Pancreas (tissue), 10 donors: ENCODE data around the gene ANXA9. TPM values are rescaled to one million over a fixed set of nuclear protein-coding genes. Genes with fewer than 3 reads are reported as not detected.

Source experiments
- ATAC-seq, 4 donors: fragments of 200-7000 bp; cut with Tn5 transposase; one replicate each; pipeline versions ENCODE4 v1.8.0 to v1.9.1; 2020; ENCODE audit warnings: mild to moderate bottlenecking in 4 of 4, moderate library complexity in 4 of 4
- DNase-seq, 6 donors: peaks; one replicate each; pipeline ENCODE4 v3.0.0-alpha.2; 2020
- FAIRE-seq: peaks from 2 replicates; lab custom pipeline; 2012; peaks lifted over from hg19 to GRCh38; lab: Jason Lieb, UNC
- H3K27ac ChIP-seq, 4 donors: fragments of 200-600 bp; sonication (generic); 1 replicate in 3 of 4; 2 replicates in 1 of 4; pipeline versions ENCODE4 v1.5.0 to v1.8.0; 2020
- H3K27me3 ChIP-seq, 4 donors: fragments of 200-600 bp; one replicate each; pipeline ENCODE4 v1.8.0; 2021
- H3K36me3 ChIP-seq, 3 donors: fragments of 200-600 bp; sonication (generic) in 1 of 3; one replicate each; pipeline versions ENCODE4 v1.5.0 to v1.8.0; 2020 to 2021
- H3K4me1 ChIP-seq, 3 donors: fragments of 200-600 bp; one replicate each; pipeline ENCODE4 v1.8.0; 2021
- H3K4me3 ChIP-seq, 4 donors: fragments of 200-600 bp; sonication (generic) in 2 of 4; one replicate each; pipeline versions ENCODE4 v1.5.0 to v1.8.0; 2020 to 2021
- H3K9me3 ChIP-seq, 4 donors: fragments of 200-600 bp; one replicate each; pipeline ENCODE4 v1.8.0; 2021
- WGBS, 2 donors: extraction: QIAGEN DNeasy Blood & Tissue Kit; methylation state at CpG; one replicate each; pipeline ENCODE4 v1.1.7; 2013; 5-methylcytosine and 5-hydroxymethylcytosine counted together
- intact Hi-C, 3 donors: fragments of 100-400 bp; cut with DNase I; formaldehyde crosslinking; loops; one replicate each; pipeline versions ENCODE4 v1.11.1 to v1.14.2; 2022
- polyA plus RNA-seq, 2 donors: library from polyadenylated mRNA; stranded (reverse); fragments of 200-250 nt; gene quantifications; one replicate each; pipeline ENCODE4 v1.2.3, GENCODE V29; 2013
- total RNA-seq, 6 donors: library from RNA; stranded (reverse); fragmentation: NEBNext Ultra II Directional in 4 of 6; extraction: Animal tissue kit (Norgen Biotek cat#: 25700) in 4 of 6; gene quantifications; one replicate each; pipeline versions ENCODE4 v1.2.1 to v1.2.4, GENCODE V29; 2021 to 2023
- TF ChIP-seq, protein P1 (sequence below), 4 donors: fragments of 200-600 bp; sonication (generic) in 3 of 4; IDR thresholded peaks; one replicate each; pipeline versions ENCODE4 v1.5.0 to v1.8.0; 2021; ENCODE audit warnings: antibody characterized with exemption in 4 of 4
- donor health status: healthy with polysubstance abuse.
- donor health status: DM: no; HTN: no; CAD: no; lungs with moderate emphysema.
- donor health status: DM: no; HTN: no; CAD: no.
- donor health status: control.
- donor health status: control.
- donor health status: Bipolar disorder and iron deficiency.
- donor health status: DM: yes; HTN: yes; CAD: no.
- donor health status: DM: no; HTN: no; CAD: no.
- donor health status: DM: no; HTN: no; CAD: no.
- donor health status: DM: yes; HTN: yes; CAD: no.

The ANXA9 gene
- total and polyA plus RNA-seq, 8 donors: 11.7 to 30.7 (median 15.8) TPM

DNA sequence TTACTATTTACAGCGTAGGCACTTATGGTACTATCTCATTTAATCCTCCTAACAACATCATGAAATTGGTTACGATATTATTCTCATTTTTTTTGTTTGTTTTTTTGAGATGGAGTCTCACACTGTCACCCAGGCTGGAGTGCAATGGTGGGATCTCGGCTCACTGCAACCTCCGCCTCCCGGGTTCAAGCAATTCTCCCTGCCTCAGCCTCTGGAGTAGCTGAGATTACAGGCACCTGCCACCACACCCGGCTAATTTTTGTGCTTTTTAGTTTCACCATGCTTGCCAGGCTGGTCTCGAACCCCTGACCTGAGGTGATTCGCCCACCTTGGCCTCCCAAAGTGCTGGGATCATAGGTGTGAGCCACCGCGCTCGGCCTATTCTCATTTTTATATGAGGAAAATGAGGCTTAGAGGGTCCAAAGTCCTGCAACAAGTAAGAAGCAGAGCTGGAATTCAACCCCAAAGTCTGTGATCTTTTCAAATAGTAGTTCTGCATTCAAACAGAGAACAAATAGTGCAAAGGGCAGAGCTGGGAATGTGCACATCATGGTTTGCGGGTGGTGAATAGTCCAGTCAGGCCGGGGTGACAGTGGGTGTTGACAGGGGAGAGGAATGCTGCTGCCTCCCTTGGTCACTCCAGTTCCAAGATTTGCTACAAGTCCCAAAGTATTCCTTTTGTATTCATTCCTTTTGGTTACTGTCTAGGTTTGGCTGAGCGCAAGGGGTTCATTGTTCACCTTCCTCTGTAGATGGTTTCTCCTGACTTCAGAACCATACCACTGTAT is 30.8 kb downstream of the ANXA9 start:
- Histone ChIP-seq H3K27me3 (no peaks in the 10 kb centered on the region), H3K4me1 (peaks cover 0 to 22% (median 10%) of the 10 kb centered on the region in 3 donors), H3K9me3 (no peaks in the 10 kb centered on the region), H3K4me3 (no peak overlapping the region), H3K36me3 (no peaks in the 10 kb centered on the region), H3K27ac (peak overlapping the region in 1 of 4 donors; percentile 28)
- DNase-seq (no peak), ATAC-seq (no peak), FAIRE-seq (no peak)
- intact Hi-C loops: no loop called here
- 79 to 83% methylated on average over 14 of the region's 14 CpGs for WGBS, 2 donors
- TF ChIP-seq, protein P1, sequence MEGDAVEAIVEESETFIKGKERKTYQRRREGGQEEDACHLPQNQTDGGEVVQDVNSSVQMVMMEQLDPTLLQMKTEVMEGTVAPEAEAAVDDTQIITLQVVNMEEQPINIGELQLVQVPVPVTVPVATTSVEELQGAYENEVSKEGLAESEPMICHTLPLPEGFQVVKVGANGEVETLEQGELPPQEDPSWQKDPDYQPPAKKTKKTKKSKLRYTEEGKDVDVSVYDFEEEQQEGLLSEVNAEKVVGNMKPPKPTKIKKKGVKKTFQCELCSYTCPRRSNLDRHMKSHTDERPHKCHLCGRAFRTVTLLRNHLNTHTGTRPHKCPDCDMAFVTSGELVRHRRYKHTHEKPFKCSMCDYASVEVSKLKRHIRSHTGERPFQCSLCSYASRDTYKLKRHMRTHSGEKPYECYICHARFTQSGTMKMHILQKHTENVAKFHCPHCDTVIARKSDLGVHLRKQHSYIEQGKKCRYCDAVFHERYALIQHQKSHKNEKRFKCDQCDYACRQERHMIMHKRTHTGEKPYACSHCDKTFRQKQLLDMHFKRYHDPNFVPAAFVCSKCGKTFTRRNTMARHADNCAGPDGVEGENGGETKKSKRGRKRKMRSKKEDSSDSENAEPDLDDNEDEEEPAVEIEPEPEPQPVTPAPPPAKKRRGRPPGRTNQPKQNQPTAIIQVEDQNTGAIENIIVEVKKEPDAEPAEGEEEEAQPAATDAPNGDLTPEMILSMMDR (IDR thresholded peaks at IDR 0.05): no peak

DNA sequence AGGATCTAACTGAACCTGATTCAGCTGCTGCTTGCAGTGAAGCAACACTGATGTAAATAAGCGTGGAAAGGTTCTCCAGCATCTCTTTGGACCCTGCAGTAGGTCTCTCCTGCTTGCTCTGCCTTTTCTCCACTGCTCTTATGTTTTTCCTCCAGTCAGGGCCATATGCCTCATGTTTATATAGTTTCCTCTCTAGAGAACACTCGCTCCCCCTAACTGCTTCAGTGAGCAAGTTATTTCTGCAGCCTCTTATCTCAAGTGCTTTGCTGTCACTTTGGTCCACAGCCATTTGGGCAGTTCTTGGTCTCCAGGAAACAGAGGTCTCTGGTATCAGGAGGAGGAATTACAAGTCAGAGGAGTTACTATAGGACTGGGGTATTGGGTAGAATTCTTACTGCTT is 31.4 kb downstream of the ANXA9 start:
- Histone ChIP-seq H3K27ac (peak overlapping the region in 1 of 4 donors; percentile 28), H3K4me1 (peaks cover 0 to 21% (median 10%) of the 10 kb centered on the region in 3 donors), H3K9me3 (no peaks in the 10 kb centered on the region), H3K4me3 (no peak overlapping the region), H3K36me3 (no peaks in the 10 kb centered on the region), H3K27me3 (no peaks in the 10 kb centered on the region)
- TF ChIP-seq, protein P1 (IDR thresholded peaks at IDR 0.05): no peak
- no peak for FAIRE-seq
- intact Hi-C loops: no loop called here
- peak; percentile 58 to 78 (median 72) for ATAC-seq
- 39 to 46% methylated on average over 2 of the region's 2 CpGs for WGBS, 2 donors
- DNase-seq: peak in 2 of 6 donors; percentile 47 to 56

GRCh38 chr1:151024540-151025146 is 42.6 kb downstream of the ANXA9 start:
- WGBS, 2 donors: 25 to 26% methylated on average over 6 of the region's 6 CpGs
- peak; percentile 84 to 98 (median 92) for ATAC-seq
- Histone ChIP-seq H3K9me3 (no peaks in the 10 kb centered on the region), H3K36me3 (peaks cover 0 to 29% (median 3%) of the 10 kb centered on the region in 3 donors), H3K4me1 (no peaks in the 10 kb centered on the region), H3K4me3 (no peak overlapping the region), H3K27me3 (no peaks in the 10 kb centered on the region), H3K27ac (no peak overlapping the region)
- no peak for FAIRE-seq
- peak; percentile 52 to 84 (median 70) for DNase-seq
- intact Hi-C loops: loop anchor here in 1 of 3 donors (10.0 kb wide), 1 partner anchor 130 kb away; the partner anchor contains the start of gene TNFAIP8L2
- TF ChIP-seq, protein P1 (IDR thresholded peaks at IDR 0.05): peak; percentile 41 to 59 (median 47)

DNA sequence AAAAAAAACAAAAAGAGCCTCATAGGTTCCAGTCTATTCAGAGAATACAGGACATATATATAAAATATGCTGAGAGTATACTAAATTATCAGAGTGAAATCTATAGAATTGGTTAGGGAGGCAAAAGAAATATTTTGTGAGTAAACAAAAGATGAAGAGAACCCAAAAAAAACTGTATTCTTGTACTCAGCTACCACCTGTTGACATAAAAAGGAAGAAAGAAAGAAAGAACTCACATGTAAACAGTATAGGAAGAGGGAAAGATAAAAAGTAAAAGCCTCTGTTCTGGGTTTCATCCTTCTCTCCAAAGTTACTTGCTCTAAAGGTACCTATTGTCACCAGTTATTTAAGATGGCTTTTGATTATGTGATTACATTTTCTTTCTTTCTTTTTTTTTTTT is 44.4 kb downstream of the ANXA9 start:
- intact Hi-C loops: loop anchor here in 1 of 3 donors (10.0 kb wide), 1 partner anchor 128 kb away; the partner anchor contains the start of gene TNFAIP8L2
- Histone ChIP-seq H3K9me3 (no peaks in the 10 kb centered on the region), H3K27me3 (no peaks in the 10 kb centered on the region), H3K36me3 (peaks cover 0 to 37% (median 6%) of the 10 kb centered on the region in 3 donors), H3K27ac (no peak overlapping the region), H3K4me1 (no peaks in the 10 kb centered on the region), H3K4me3 (no peak overlapping the region)
- TF ChIP-seq, protein P1 (IDR thresholded peaks at IDR 0.05): no peak
- no peak for DNase-seq
- FAIRE-seq: no peak
- ATAC-seq: no peak
